Measurements from ENCODE around the gene DLG1. TPM values are rescaled to one million over a fixed set of nuclear protein-coding genes. Genes with fewer than 3 reads are reported as not detected.

The DLG1 gene
- polyA plus RNA-seq, 1 donor from 2014 or later, result 43.9 TPM

- Histone ChIP-seq H3K9me3 (ENCODE audit: low read length) (no peaks in the 10 kb centered on the region), H3K79me2 (replicated peaks; ENCODE audit: insufficient read depth, low read length) (peaks cover 41% of the 10 kb centered on the region), H3K4me2 (ENCODE audit: low read length) (peak overlapping the region; percentile 81), H3F3A (ENCODE audit: insufficient read depth, low read length, poor library complexity, severe bottlenecking) (no peaks in the 10 kb centered on the region), H3K9ac (ENCODE audit: low read length) (peak overlapping the region; percentile 42), H3K27ac (ENCODE audit: low read length) (no peak overlapping the region), H3K27me3 (ENCODE audit: insufficient read depth, low read depth, low read length) (peaks cover 19% of the 10 kb centered on the region), H4K20me1 (ENCODE audit: insufficient read depth) (no peaks in the 10 kb centered on the region), H3K9me2 (ENCODE audit: insufficient read depth, low read length) (no peaks in the 10 kb centered on the region), H3K36me3 (ENCODE audit: insufficient read depth, low read length) (no peaks in the 10 kb centered on the region), H3K4me3 (ENCODE audit: low read length) (peak overlapping the region; percentile 90), H2AFZ (ENCODE audit: low read depth, low read length) (peak overlapping the region; percentile 41)
- TF ChIP-seq POLR2AphosphoS5 (IDR thresholded peaks at IDR 0.05), result peak; percentile 2
- TF ChIP-seq EZH2 (IDR thresholded peaks at IDR 0.05; ENCODE audit: borderline replicate concordance, insufficient read depth, low read length, poor library complexity, severe bottlenecking), result no peak
- TF ChIP-seq MXI1 (conservative IDR thresholded peaks at IDR 0.05; ENCODE audit: poor library complexity, severe bottlenecking), result peak; percentile 62
These were observed 704 bp downstream of the DLG1 start for GRCh38 chr3:197297476-197298340.

- no peaks in the 10 kb centered on the region for H4K20me1 ChIP-seq (ENCODE audit: insufficient read depth)
- peaks cover 44% of the 10 kb centered on the region for H3K79me2 ChIP-seq (replicated peaks; ENCODE audit: insufficient read depth, low read length)
- peak overlapping the region; percentile 81 for H3K4me2 ChIP-seq (ENCODE audit: low read length)
- no peaks in the 10 kb centered on the region for H3F3A ChIP-seq (ENCODE audit: insufficient read depth, low read length, poor library complexity, severe bottlenecking)
- no peak overlapping the region for H3K27ac ChIP-seq (ENCODE audit: low read length)
- H3K4me3 ChIP-seq (ENCODE audit: low read length), result peak overlapping the region; percentile 90
- no peaks in the 10 kb centered on the region for H3K36me3 ChIP-seq (ENCODE audit: insufficient read depth, low read length)
- TF ChIP-seq RAD21 (conservative IDR thresholded peaks at IDR 0.05) (no peak), CTCF (IDR thresholded peaks at IDR 0.05; ENCODE audit: poor library complexity, severe bottlenecking) (no peak), POLR2AphosphoS5 (IDR thresholded peaks at IDR 0.05) (no peak)
- H3K27me3 ChIP-seq (ENCODE audit: insufficient read depth, low read depth, low read length), result peaks cover 19% of the 10 kb centered on the region
- peak overlapping the region; percentile 42 for H3K9ac ChIP-seq (ENCODE audit: low read length)
- H3K9me2 ChIP-seq (ENCODE audit: insufficient read depth, low read length), result no peaks in the 10 kb centered on the region
- no peaks in the 10 kb centered on the region for H3K9me3 ChIP-seq (ENCODE audit: low read length)
- peak overlapping the region; percentile 24 for H2AFZ ChIP-seq (ENCODE audit: low read depth, low read length)
These were observed 1.4 kb downstream of the DLG1 start for GRCh38 chr3:197297002-197297401.

GRCh38 chr3:197296545-197296944, 1.9 kb downstream of the DLG1 start:
- Histone ChIP-seq H2AFZ (ENCODE audit: low read depth, low read length) (no peak overlapping the region), H3K36me3 (ENCODE audit: insufficient read depth, low read length) (no peaks in the 10 kb centered on the region), H3K9me2 (ENCODE audit: insufficient read depth, low read length) (no peaks in the 10 kb centered on the region), H3K9ac (ENCODE audit: low read length) (no peak overlapping the region), H4K20me1 (ENCODE audit: insufficient read depth) (no peaks in the 10 kb centered on the region), H3K79me2 (replicated peaks; ENCODE audit: insufficient read depth, low read length) (peaks cover 47% of the 10 kb centered on the region), H3K4me3 (ENCODE audit: low read length) (peak overlapping the region; percentile 90), H3K27ac (ENCODE audit: low read length) (no peak overlapping the region), H3K4me2 (ENCODE audit: low read length) (peak overlapping the region; percentile 81), H3K9me3 (ENCODE audit: low read length) (no peaks in the 10 kb centered on the region), H3K27me3 (ENCODE audit: insufficient read depth, low read depth, low read length) (peaks cover 19% of the 10 kb centered on the region), H3F3A (ENCODE audit: insufficient read depth, low read length, poor library complexity, severe bottlenecking) (no peaks in the 10 kb centered on the region)
- TF ChIP-seq RAD21 (conservative IDR thresholded peaks at IDR 0.05) (no peak), POLR2AphosphoS5 (IDR thresholded peaks at IDR 0.05) (no peak), MXI1 (conservative IDR thresholded peaks at IDR 0.05; ENCODE audit: poor library complexity, severe bottlenecking) (no peak), TAF1 (IDR thresholded peaks at IDR 0.05; ENCODE audit: low read depth) (no peak), EZH2 (IDR thresholded peaks at IDR 0.05; ENCODE audit: borderline replicate concordance, insufficient read depth, low read length, poor library complexity, severe bottlenecking) (no peak), SMC3 (conservative IDR thresholded peaks at IDR 0.05; ENCODE audit: poor library complexity) (no peak), REST (IDR thresholded peaks at IDR 0.05; ENCODE audit: borderline replicate concordance) (no peak), CTCF (IDR thresholded peaks at IDR 0.05; ENCODE audit: poor library complexity, severe bottlenecking) (no peak), EP300 (conservative IDR thresholded peaks at IDR 0.05; ENCODE audit: poor library complexity, severe bottlenecking) (no peak)

All from neural cell (in vitro differentiated cells).